ENCODE measurements around the gene EXOC3L2.

- TF ChIP-seq CTCF (IDR thresholded peaks at IDR 0.05; ENCODE audit: insufficient read depth, low read length, poor library complexity, severe bottlenecking) (no peak), EZH2phosphoT487 (conservative IDR thresholded peaks at IDR 0.05; ENCODE audit: low read length) (no peak)
Observed at GRCh38 chr19:45179892-45180370, 65.3 kb downstream of the EXOC3L2 start.

Measured in SU-DHL-6 (cell line).